GM19452 (cell line): ENCODE data around the gene F13A1.

Source experiments
- ATAC-seq: cut with Tn5 transposase; IDR thresholded peaks from one replicate; pipeline ENCODE4 v1.9.1; 2021; ENCODE audit not compliant: unreplicated experiment

Gene F13A1

GRCh38 chr6:6196762-6197161 is 123.7 kb downstream of the F13A1 start:
- ATAC-seq, result no peak

- ATAC-seq, result no peak
These were observed 125.4 kb downstream of the F13A1 start for GRCh38 chr6:6195080-6195479.

- no peak for ATAC-seq
These were observed 127.2 kb downstream of the F13A1 start for GRCh38 chr6:6193221-6193745.

- ATAC-seq, result no peak
These were observed 128.6 kb downstream of the F13A1 start for GRCh38 chr6:6191909-6192308.

- no peak for ATAC-seq
These were observed 129.0 kb downstream of the F13A1 start for GRCh38 chr6:6191476-6191875.

GRCh38 chr6:6180684-6181083 is 139.8 kb downstream of the F13A1 start:
- ATAC-seq, result no peak

GRCh38 chr6:6179858-6180623 is 140.4 kb downstream of the F13A1 start:
- ATAC-seq, result no peak

- no peak for ATAC-seq
These were observed 141.7 kb downstream of the F13A1 start for GRCh38 chr6:6178795-6179194.

- no peak for ATAC-seq
These were observed 142.7 kb downstream of the F13A1 start for GRCh38 chr6:6177754-6178153.

GRCh38 chr6:6176586-6177228 is 143.8 kb downstream of the F13A1 start:
- ATAC-seq, result no peak

- ATAC-seq, result no peak
These were observed 144.3 kb downstream of the F13A1 start for GRCh38 chr6:6176127-6176526.

GRCh38 chr6:6169141-6169540 is 151.3 kb downstream of the F13A1 start:
- no peak for ATAC-seq

GRCh38 chr6:6166064-6166463 is 154.4 kb downstream of the F13A1 start:
- ATAC-seq, result no peak

- no peak for ATAC-seq
These were observed 156.1 kb downstream of the F13A1 start for GRCh38 chr6:6164367-6164766.

GRCh38 chr6:6154335-6154734 is 166.1 kb downstream of the F13A1 start:
- ATAC-seq, result no peak

GRCh38 chr6:6152060-6152459 is 168.4 kb downstream of the F13A1 start:
- ATAC-seq, result no peak

- no peak for ATAC-seq
These were observed 172.2 kb downstream of the F13A1 start for GRCh38 chr6:6148192-6148815.

GRCh38 chr6:6131492-6132109 is 188.9 kb downstream of the F13A1 start:
- no peak for ATAC-seq

GRCh38 chr6:6125495-6125894 is 195.0 kb downstream of the F13A1 start:
- ATAC-seq, result no peak

- ATAC-seq, result no peak
These were observed 196.7 kb downstream of the F13A1 start for GRCh38 chr6:6123803-6124202.

GRCh38 chr6:6121943-6122342 is 198.5 kb downstream of the F13A1 start:
- no peak for ATAC-seq
